ENCODE measurements around the gene PCBP3.

Gene PCBP3

DNA sequence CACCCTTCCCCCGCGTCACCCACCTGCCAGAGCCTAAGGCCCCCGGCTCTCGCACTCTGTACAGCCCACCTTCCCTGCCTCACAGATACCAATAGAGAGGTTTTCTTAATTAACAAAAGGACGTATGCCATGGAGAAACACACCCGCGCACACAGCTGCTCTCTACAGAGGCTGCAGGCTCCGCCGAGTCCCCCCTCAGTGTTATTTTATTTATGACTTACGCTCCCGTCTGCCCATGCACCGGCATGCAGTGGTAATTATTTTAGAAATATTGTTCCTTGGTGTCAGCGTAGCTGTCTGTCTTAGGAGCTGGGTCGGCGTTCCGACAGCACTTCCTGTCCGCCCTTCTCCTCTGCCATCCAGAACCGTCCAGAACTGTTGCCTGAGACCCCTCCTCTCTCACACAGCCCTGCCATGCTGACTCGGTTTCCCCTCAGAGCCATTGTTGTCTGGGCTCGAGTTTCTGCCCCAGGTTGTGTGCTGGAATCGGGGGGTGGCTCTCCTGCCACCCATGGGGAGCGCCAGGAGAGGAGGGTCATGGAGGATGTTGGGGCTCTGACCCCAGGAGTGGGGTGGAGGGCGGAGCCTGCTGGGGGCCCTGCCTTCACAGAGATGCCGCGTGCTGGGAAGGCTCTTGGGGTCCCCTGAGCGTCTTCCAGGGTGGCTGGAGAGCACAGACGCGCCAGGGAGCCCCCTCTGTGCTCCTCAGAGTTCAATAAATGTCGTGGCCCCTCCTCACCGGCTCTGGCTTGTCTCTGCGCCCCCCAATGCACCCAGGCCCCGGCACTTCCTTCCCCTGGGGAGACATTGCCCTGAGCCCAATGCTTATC lies 298.4 kb downstream of the PCBP3 start:
- no peak for TF ChIP-seq ZFX (IDR thresholded peaks at IDR 0.05)
- no peak for TF ChIP-seq CTCF (conservative IDR thresholded peaks at IDR 0.05)
- H3K27ac ChIP-seq, result no peak overlapping the region

DNA sequence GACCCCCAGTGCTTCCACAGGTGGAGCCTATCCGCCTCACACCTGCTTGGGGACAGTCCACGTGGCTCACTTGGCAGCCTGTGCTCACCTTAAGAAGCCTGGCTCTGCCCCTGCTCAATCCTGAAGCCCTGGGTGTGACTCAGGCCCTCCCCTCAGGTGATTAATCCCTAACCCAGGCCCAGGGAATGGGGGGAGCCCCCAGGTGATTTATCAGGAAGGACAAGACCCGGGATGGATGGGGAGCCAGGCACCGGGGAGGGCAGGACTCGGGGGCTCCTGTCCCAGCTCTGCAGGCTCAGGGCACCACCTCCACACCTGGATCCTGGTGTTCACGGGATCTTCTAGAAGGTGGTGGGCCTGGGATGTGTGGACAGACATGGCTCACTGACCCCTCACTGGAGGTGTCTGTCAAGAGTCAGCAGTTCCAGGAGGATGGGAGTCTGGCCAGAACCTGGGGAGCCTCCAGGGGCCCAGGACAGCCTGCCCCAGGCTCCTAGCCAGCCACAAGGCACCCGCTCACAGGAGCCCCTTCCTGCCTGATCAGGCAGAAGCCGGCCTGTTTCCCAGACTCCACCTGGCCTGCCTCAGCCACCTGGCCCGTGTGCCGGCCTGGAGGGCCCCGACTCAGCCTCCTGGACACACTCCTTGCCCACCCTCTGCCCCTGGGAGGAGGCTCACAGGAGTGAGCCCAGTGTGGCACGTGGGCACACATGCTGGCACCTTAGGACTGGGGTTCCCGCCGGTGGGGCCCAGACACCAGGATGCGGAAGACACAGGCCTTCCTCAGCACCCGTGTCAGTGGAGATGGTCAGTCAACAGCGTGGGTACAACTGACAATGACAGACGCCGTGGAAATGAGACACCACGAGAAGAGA lies 299.5 kb downstream of the PCBP3 start:
- H3K27ac ChIP-seq, result no peak overlapping the region
- TF ChIP-seq CTCF (conservative IDR thresholded peaks at IDR 0.05), result no peak
- no peak for TF ChIP-seq ZFX (IDR thresholded peaks at IDR 0.05)

- TF ChIP-seq CTCF (conservative IDR thresholded peaks at IDR 0.05) (no peak), ZFX (IDR thresholded peaks at IDR 0.05) (no peak)
- no peak overlapping the region for H3K27ac ChIP-seq
Observed at GRCh38 chr21:45943630-45944540, 300.4 kb downstream of the PCBP3 start.

DNA sequence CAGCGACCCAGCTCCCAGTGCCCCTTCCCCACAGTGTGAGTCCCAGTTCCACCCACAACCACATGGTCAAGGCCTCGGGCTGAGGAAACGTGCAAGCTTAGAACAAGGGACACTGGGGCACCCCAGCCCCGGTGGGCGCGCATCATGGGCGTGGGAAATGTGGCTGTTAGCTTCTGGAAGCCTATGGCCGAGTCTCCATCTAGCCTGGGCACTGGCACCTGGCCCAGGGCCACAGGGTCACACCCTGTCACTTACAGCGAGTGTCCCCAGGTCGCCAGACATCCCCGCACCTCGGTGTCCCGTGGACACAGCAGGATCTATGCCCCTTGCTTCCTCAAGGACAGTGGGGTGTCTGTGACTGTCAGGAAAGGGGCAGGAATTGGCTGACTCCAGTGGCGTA lies 301.1 kb downstream of the PCBP3 start:
- TF ChIP-seq CTCF (conservative IDR thresholded peaks at IDR 0.05) (no peak), ZFX (IDR thresholded peaks at IDR 0.05) (no peak)

GRCh38 chr21:45945066-45945867 lies 301.7 kb downstream of the PCBP3 start:
- TF ChIP-seq CTCF (conservative IDR thresholded peaks at IDR 0.05) (no peak), ZFX (IDR thresholded peaks at IDR 0.05) (no peak)
- no peak overlapping the region for H3K27ac ChIP-seq

More for the DNA sequence above, 301.1 kb downstream of the PCBP3 start:
- H3K27ac ChIP-seq, result no peak overlapping the region

DNA sequence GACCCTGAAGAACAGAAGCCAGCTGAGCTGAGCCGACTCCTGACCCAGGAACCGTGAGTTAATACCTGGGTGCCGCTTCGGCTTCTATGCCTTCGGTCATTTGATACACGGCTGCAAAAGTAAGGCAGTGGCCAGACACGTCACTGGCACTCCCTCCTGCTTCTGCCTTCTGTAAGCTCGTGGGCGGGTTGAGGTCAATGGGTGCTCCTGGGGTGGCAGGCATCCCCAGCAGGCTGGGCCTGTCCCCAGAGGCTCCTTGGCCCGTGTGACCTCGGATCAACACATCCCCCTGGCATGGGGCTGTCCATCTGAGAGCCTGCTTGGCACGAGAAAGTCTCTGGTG lies 302.3 kb downstream of the PCBP3 start:
- no peak for TF ChIP-seq ZFX (IDR thresholded peaks at IDR 0.05)
- TF ChIP-seq CTCF (conservative IDR thresholded peaks at IDR 0.05), result no peak
- no peak overlapping the region for H3K27ac ChIP-seq

Data from C4-2B (cell line).